Measurements from ENCODE around the gene MYEOV. TPM values are rescaled to one million over a fixed set of nuclear protein-coding genes. Genes with fewer than 3 reads are reported as not detected.

The MYEOV gene
- total RNA-seq, 4 donors from 2014 or later: 4.8 to 26.7 (median 9.4) TPM

DNA sequence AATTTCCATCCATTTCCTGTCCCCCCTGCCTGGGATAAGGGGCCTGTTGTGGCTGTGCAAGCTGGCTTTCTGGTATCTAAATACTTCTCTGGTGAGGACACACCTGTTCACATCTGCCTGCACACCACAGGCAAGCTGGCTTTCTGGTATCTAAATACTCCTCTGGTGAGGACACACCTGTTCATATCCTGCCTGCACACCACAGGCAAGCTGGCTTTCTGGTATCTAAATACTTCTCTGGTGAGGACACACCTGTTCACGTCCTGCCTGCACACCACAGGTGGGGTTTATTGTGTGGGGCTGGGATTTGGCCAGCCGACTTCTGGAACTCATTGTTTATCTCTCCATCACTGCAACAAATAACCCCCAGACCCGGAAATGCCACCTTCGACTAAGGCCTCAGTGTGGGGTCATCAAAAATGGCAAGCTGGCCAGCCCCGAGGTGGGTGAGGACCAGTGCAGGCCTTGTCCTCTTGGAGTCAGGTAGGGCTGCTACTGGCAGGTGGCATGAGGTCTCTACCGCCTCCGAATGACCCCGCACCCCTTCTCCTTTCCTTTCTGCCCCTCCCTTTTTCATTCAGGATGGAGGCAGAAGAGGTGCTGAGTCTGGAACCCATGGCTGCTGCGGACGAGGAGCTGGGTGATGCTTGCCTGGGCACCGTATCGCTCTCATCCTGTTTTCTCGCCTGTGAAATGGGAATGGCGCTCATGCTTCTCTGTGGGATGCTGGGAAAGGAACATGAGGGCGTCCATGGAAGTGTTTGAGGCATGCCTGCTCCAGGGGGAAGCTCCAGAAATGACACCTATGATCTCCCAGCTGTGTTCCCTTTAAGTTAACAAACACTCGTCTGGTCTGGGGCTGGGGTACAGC lies 43.5 kb upstream of the MYEOV start:
- Histone ChIP-seq H3K4me3 (no peak overlapping the region), H3K36me3 (no peaks in the 10 kb centered on the region), H3K4me1 (peaks cover 0 to 7% (median 0%) of the 10 kb centered on the region in 4 donors), H3K27me3 (no peaks in the 10 kb centered on the region), H3K9me3 (peaks cover 0 to 17% (median 3%) of the 10 kb centered on the region in 4 donors), H3K27ac (no peak overlapping the region)
- no peak for DNase-seq (ENCODE audit: low spot score in 2 of 2)
- TF ChIP-seq POLR2A (IDR thresholded peaks at IDR 0.05) (no peak), EP300 (IDR thresholded peaks at IDR 0.05) (no peak)
- TF ChIP-seq, protein P1, sequence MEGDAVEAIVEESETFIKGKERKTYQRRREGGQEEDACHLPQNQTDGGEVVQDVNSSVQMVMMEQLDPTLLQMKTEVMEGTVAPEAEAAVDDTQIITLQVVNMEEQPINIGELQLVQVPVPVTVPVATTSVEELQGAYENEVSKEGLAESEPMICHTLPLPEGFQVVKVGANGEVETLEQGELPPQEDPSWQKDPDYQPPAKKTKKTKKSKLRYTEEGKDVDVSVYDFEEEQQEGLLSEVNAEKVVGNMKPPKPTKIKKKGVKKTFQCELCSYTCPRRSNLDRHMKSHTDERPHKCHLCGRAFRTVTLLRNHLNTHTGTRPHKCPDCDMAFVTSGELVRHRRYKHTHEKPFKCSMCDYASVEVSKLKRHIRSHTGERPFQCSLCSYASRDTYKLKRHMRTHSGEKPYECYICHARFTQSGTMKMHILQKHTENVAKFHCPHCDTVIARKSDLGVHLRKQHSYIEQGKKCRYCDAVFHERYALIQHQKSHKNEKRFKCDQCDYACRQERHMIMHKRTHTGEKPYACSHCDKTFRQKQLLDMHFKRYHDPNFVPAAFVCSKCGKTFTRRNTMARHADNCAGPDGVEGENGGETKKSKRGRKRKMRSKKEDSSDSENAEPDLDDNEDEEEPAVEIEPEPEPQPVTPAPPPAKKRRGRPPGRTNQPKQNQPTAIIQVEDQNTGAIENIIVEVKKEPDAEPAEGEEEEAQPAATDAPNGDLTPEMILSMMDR (IDR thresholded peaks at IDR 0.05): no peak
- WGBS, 2 donors: 86 to 88% methylated on average over 15 to 16 of the region's 16 CpGs

DNA sequence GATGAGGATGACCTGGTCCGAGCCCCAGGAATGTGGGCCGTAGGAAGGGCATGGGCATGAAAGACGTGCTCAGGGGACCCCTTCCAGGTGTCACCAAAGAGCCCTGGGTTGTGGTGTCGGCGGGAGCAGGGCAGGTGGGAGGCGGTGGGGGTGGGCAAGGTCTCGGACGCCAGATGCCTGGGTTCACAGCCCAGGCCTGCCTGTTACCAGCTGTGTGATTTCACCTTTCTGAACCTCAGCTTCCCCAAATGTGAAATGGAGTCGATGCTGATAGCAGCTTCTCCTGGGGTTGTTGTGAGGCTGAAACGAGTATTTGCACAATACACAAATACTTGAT lies 42.9 kb upstream of the MYEOV start:
- Histone ChIP-seq H3K36me3 (no peaks in the 10 kb centered on the region), H3K9me3 (peaks cover 0 to 17% (median 3%) of the 10 kb centered on the region in 4 donors), H3K4me1 (peaks cover 0 to 7% (median 0%) of the 10 kb centered on the region in 4 donors), H3K4me3 (no peak overlapping the region), H3K27me3 (no peaks in the 10 kb centered on the region), H3K27ac (no peak overlapping the region)
- no peak for DNase-seq (ENCODE audit: low spot score in 2 of 2)
- TF ChIP-seq POLR2A (IDR thresholded peaks at IDR 0.05) (no peak), EP300 (IDR thresholded peaks at IDR 0.05) (no peak)
- TF ChIP-seq, protein P1 (IDR thresholded peaks at IDR 0.05): no peak
- 87 to 90% methylated on average over 10 of the region's 10 CpGs for WGBS, 2 donors

DNA sequence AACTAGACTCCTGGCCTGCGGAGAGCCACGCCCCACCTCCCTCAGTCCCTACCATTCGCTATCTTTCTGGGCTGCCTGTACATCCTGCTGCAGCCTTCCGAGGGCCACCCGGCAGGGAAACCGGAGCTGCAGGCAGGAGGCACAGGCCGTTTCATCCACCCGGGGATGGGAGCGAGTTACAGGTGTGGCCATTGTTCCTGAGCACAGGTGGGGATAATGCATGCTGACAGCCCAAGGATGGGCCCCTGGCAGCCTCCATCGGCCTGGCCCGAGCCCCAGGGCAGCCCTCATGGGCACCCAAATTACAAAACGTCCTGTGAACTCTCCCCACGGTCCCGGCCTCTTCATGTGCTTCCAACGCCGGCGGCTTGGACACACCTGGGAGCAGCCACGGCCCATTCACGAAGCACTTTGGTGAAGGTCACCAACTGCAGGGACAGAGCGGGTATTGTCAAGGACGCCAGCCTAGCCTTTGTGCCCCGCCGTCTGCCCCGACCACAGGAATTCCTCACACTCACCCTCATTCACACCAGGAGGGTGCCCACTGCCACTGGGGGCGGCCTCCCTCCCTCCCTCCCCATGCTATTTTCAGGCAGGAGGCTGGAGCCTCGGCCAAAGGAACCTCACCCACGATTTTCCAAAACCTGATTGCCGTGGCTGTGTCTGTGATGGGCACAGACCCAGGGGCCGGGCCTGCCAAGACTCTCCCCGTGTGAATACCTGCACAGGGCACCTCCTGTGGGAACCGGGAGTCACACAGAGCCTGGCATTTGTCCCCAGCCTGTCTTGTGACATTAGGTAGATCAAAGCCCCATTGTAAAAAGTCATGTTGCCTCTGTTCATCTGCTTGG lies 42.1 kb upstream of the MYEOV start:
- H3K36me3 ChIP-seq: no peaks in the 10 kb centered on the region
- peaks cover 0 to 17% (median 3%) of the 10 kb centered on the region in 4 donors for H3K9me3 ChIP-seq
- TF ChIP-seq EP300 (IDR thresholded peaks at IDR 0.05) (no peak), POLR2A (IDR thresholded peaks at IDR 0.05) (no peak)
- TF ChIP-seq, protein P1 (IDR thresholded peaks at IDR 0.05): no peak
- DNase-seq (ENCODE audit: low spot score in 2 of 2): no peak
- no peak overlapping the region for H3K4me3 ChIP-seq
- H3K27me3 ChIP-seq: no peaks in the 10 kb centered on the region
- 68 to 72% methylated on average over 28 to 29 of the region's 31 CpGs for WGBS, 2 donors
- peaks cover 0 to 7% (median 0%) of the 10 kb centered on the region in 4 donors for H3K4me1 ChIP-seq
- H3K27ac ChIP-seq: no peak overlapping the region

- Histone ChIP-seq H3K4me1 (peaks cover 0 to 7% (median 0%) of the 10 kb centered on the region in 4 donors), H3K27ac (no peak overlapping the region), H3K36me3 (no peaks in the 10 kb centered on the region), H3K27me3 (no peaks in the 10 kb centered on the region), H3K4me3 (no peak overlapping the region), H3K9me3 (peaks cover 0 to 17% (median 3%) of the 10 kb centered on the region in 4 donors)
- WGBS, 2 donors: 64 to 75% methylated on average over 9 of the region's 9 CpGs
- DNase-seq (ENCODE audit: low spot score in 2 of 2): no peak
- TF ChIP-seq, protein P1 (IDR thresholded peaks at IDR 0.05): no peak
- TF ChIP-seq POLR2A (IDR thresholded peaks at IDR 0.05) (no peak), EP300 (IDR thresholded peaks at IDR 0.05) (no peak)
Measured at GRCh38 chr11:69252490-69252837, 41.5 kb upstream of the MYEOV start.

GRCh38 chr11:69253028-69253427 lies 40.9 kb upstream of the MYEOV start:
- peaks cover 0 to 17% (median 3%) of the 10 kb centered on the region in 4 donors for H3K9me3 ChIP-seq
- no peak for DNase-seq (ENCODE audit: low spot score in 2 of 2)
- H3K4me1 ChIP-seq: peaks cover 0 to 7% (median 0%) of the 10 kb centered on the region in 4 donors
- H3K27me3 ChIP-seq: no peaks in the 10 kb centered on the region
- no peaks in the 10 kb centered on the region for H3K36me3 ChIP-seq
- no peak overlapping the region for H3K27ac ChIP-seq
- TF ChIP-seq POLR2A (IDR thresholded peaks at IDR 0.05): no peak
- no peak for TF ChIP-seq EP300 (IDR thresholded peaks at IDR 0.05)
- TF ChIP-seq, protein P1 (IDR thresholded peaks at IDR 0.05): no peak
- no peak overlapping the region for H3K4me3 ChIP-seq
